PC-9 (cell line): Measurements from ENCODE around the gene GZMB. TPM values are rescaled to one million over a fixed set of nuclear protein-coding genes. Genes with fewer than 3 reads are reported as not detected.
"Not testable (repeated sequence)": the region's sequence is repeated elsewhere in the genome, so short reads cannot be mapped to it uniquely, and the experiment has no call there.

Source experiments
- BruUV-seq: library from RNA; stranded (reverse); fragments of 400-500 nt; replicated peaks from 2 replicates; lab custom pipeline; 2021; lab: Mats Ljungman, UMichigan
- CTCF ChIA-PET: fragments of 300-600 bp; sonication (Branson Sonifier 250); formaldehyde crosslinking; loops from one replicate; lab custom pipeline; 2022; ENCODE audit warnings: antibody characterized with exemption; lab: Charles Lee
- POLR2A ChIA-PET: fragments of 300-600 bp; sonication (Branson Sonifier 250); formaldehyde crosslinking; loops from one replicate; lab custom pipeline; 2022; ENCODE audit warnings: antibody characterized with exemption; ENCODE audit not compliant: unreplicated experiment; lab: Charles Lee
- DNase-seq, 2 experiments: peaks; one replicate each; pipeline versions ENCODE4 v3.0.0 to v3.0.0-alpha.2; 2015 to 2022; ENCODE audit warnings: mixed read lengths in 1 of 2
- H2AFZ ChIP-seq: fragments of 200-600 bp; sonication (generic); 2 replicates; pipeline ENCODE4 v1.8.1; 2017; ENCODE audit warnings: antibody characterized with exemption
- H3F3A ChIP-seq: fragments of 200-600 bp; sonication (generic); 2 replicates; pipeline ENCODE4 v1.8.1; 2017; ENCODE audit warnings: antibody characterized with exemption, mild to moderate bottlenecking, low read depth; ENCODE audit not compliant: insufficient read depth
- H3K27ac ChIP-seq: fragments of 200-600 bp; sonication (generic); 2 replicates; pipeline ENCODE4 v1.6.1; 2016; ENCODE audit warnings: mixed run types
- H3K27me3 ChIP-seq: fragments of 200-600 bp; sonication (generic); 2 replicates; pipeline ENCODE4 v1.6.1; 2016; ENCODE audit warnings: low read depth, mixed run types; ENCODE audit not compliant: insufficient read depth
- H3K36me3 ChIP-seq: fragments of 200-600 bp; sonication (generic); 2 replicates; pipeline ENCODE4 v1.6.1; 2016; ENCODE audit warnings: low read depth, mixed run types
- H3K4me1 ChIP-seq: fragments of 200-600 bp; sonication (generic); replicated peaks from 2 replicates; pipeline ENCODE4 v1.6.1; 2016; ENCODE audit warnings: mixed run types; ENCODE audit not compliant: insufficient read depth
- H3K4me2 ChIP-seq: fragments of 200-600 bp; sonication (generic); 2 replicates; pipeline ENCODE4 v1.6.1; 2017; ENCODE audit warnings: mixed run types
- H3K4me3 ChIP-seq: fragments of 200-600 bp; sonication (generic); 2 replicates; pipeline ENCODE4 v1.6.1; 2016; ENCODE audit warnings: mixed run types
- H3K79me2 ChIP-seq: fragments of 200-600 bp; sonication (generic); 2 replicates; pipeline ENCODE4 v1.6.1; 2017; ENCODE audit warnings: low read depth, mixed run types
- H3K9me2 ChIP-seq: fragments of 200-600 bp; sonication (generic); 2 replicates; pipeline ENCODE4 v1.8.1; 2017; ENCODE audit warnings: mild to moderate bottlenecking; ENCODE audit not compliant: insufficient read depth
- H3K9me3 ChIP-seq: fragments of 200-600 bp; sonication (generic); 2 replicates; pipeline ENCODE4 v1.8.1; 2016; ENCODE audit warnings: low read depth; ENCODE audit not compliant: insufficient read depth
- H4K20me1 ChIP-seq: fragments of 200-600 bp; sonication (generic); 2 replicates; pipeline ENCODE4 v1.8.1; 2017; ENCODE audit not compliant: insufficient read depth
- EZH2 ChIP-seq: fragments of 200-600 bp; sonication (generic); IDR thresholded peaks from 2 replicates; pipeline ENCODE4 v1.8.0; 2017; ENCODE audit warnings: antibody characterized with exemption, low read depth
- intact Hi-C: fragments of 100-400 bp; cut with micrococcal nuclease; formaldehyde crosslinking; loops from one replicate; pipeline ENCODE4 v1.10.0; 2022; ENCODE audit not compliant: unreplicated experiment
- total RNA-seq: library from RNA; stranded (reverse); gene quantifications from 2 replicates; pipeline ENCODE4 v1.2.3, GENCODE V29; 2021
- TF ChIP-seq, protein P1 (sequence below): fragments of 200-600 bp; sonication (generic); conservative IDR thresholded peaks from 2 replicates; pipeline ENCODE4 v1.6.1; 2017; ENCODE audit warnings: mixed run types, antibody characterized with exemption, mild to moderate bottlenecking, moderate library complexity

GZMB gene
- total RNA-seq, 1 experiment from 2014 or later = not detected

DNA sequence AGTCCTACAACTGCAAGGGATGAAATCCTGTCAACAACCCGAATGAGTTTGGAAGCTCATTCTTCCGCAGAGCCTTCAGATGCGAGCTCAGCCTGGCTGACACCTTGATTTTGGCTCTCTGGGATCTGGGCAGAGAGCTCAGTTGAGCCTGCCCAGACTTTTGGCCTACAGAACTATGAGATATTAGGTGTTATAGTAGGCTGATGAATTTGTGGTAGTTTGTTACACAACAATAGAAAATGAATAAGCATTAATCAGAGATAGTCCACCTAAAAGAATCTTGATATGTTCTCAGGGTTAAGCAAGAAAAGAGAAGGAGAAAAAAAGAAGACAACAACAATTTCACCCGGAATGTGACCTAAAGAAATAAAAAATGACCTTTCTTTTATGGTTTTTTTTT lies 30.4 kb upstream of the GZMB start:
- Histone ChIP-seq H3K9me2 (no peaks in the 10 kb centered on the region), H3K36me3 (no peaks in the 10 kb centered on the region), H3K9me3 (no peaks in the 10 kb centered on the region), H3K4me1 (no peaks in the 10 kb centered on the region), H3K79me2 (no peaks in the 10 kb centered on the region), H3F3A (no peaks in the 10 kb centered on the region), H3K27me3 (no peaks in the 10 kb centered on the region), H3K4me3 (no peak overlapping the region), H4K20me1 (no peaks in the 10 kb centered on the region), H2AFZ (no peak overlapping the region), H3K4me2 (no peak overlapping the region), H3K27ac (no peak overlapping the region)
- ChIA-PET CTCF (no interaction called here), POLR2A (no interaction called here)
- TF ChIP-seq EZH2 = no peak
- BruUV-seq = no TSS peak
- no peak for DNase-seq
- intact Hi-C loops = no loop called here

DNA sequence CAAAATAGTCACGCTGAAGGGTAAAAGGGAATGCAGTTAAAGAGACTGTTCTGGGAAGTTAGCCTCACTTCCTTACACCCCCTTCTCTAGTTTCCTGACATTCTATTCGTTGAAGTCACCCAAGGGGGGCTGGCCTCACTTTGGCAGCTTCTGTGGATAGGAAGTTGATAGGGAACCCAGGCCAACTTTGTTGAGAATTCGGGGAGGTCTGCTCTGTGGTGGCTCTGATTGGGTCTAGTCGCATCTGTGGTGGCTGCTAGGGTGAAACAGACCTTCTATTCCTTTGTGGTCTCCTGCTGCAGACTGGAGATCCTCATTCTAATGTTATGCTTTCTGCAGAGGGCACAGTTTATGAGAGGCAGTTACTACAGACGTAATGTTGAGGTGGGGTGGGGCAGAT lies 28.8 kb upstream of the GZMB start:
- CTCF ChIA-PET = no interaction called here
- no peaks in the 10 kb centered on the region for H3K4me1 ChIP-seq
- H3K4me3 ChIP-seq = no peak overlapping the region
- POLR2A ChIA-PET = no interaction called here
- H3K9me2 ChIP-seq = no peaks in the 10 kb centered on the region
- no TSS peak for BruUV-seq
- H3K9me3 ChIP-seq = no peaks in the 10 kb centered on the region
- H3K27ac ChIP-seq = no peak overlapping the region
- H2AFZ ChIP-seq = no peak overlapping the region
- H3F3A ChIP-seq = no peaks in the 10 kb centered on the region
- H3K36me3 ChIP-seq = no peaks in the 10 kb centered on the region
- TF ChIP-seq EZH2 = no peak
- TF ChIP-seq, protein P1, sequence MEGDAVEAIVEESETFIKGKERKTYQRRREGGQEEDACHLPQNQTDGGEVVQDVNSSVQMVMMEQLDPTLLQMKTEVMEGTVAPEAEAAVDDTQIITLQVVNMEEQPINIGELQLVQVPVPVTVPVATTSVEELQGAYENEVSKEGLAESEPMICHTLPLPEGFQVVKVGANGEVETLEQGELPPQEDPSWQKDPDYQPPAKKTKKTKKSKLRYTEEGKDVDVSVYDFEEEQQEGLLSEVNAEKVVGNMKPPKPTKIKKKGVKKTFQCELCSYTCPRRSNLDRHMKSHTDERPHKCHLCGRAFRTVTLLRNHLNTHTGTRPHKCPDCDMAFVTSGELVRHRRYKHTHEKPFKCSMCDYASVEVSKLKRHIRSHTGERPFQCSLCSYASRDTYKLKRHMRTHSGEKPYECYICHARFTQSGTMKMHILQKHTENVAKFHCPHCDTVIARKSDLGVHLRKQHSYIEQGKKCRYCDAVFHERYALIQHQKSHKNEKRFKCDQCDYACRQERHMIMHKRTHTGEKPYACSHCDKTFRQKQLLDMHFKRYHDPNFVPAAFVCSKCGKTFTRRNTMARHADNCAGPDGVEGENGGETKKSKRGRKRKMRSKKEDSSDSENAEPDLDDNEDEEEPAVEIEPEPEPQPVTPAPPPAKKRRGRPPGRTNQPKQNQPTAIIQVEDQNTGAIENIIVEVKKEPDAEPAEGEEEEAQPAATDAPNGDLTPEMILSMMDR = no peak
- no peak overlapping the region for H3K4me2 ChIP-seq
- no peaks in the 10 kb centered on the region for H4K20me1 ChIP-seq
- DNase-seq = no peak
- H3K27me3 ChIP-seq = no peaks in the 10 kb centered on the region; the same call in 1 of the 2 replicates
- intact Hi-C loops = no loop called here
- H3K79me2 ChIP-seq = no peaks in the 10 kb centered on the region

DNA sequence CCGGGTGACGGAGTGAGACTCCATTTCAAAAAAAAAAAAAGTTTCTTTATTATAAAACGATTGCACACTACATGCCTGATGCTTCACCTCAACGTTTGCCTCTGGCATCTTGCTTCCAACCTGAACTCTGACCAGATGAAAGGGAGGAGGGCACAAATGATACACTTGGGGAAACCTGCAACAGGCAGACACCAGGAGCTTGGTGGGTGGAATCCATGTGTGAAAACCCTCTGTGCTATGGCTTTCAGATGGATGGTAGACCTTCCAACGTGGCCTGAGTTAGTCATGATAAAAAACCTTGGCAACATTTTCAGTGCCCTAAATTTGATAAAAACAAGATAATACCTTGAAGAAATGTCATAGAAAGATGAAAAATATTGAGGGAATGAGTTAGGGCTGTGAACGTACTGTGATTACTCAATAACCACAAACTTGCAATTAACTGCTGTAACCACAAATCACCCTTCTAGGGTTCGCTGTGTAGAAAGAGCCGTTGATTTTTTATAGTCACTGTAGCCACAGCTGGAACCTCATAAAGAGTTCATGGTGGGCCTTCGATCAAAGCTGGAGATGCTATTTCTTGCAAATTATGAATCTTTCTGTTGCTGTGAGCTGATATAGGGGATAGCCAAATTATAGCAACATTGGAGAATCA lies 26.1 kb upstream of the GZMB start:
- no peaks in the 10 kb centered on the region for H3F3A ChIP-seq
- H4K20me1 ChIP-seq = no peaks in the 10 kb centered on the region
- no peak overlapping the region for H3K4me2 ChIP-seq
- no peak for TF ChIP-seq EZH2
- TF ChIP-seq, protein P1 = no peak
- no peak overlapping the region for H3K4me3 ChIP-seq
- no peak for DNase-seq
- no peak overlapping the region for H3K27ac ChIP-seq
- intact Hi-C loops = no loop called here
- no peaks in the 10 kb centered on the region for H3K79me2 ChIP-seq
- no peaks in the 10 kb centered on the region for H3K4me1 ChIP-seq
- H2AFZ ChIP-seq = no peak overlapping the region
- no peaks in the 10 kb centered on the region for H3K9me2 ChIP-seq
- H3K9me3 ChIP-seq = no peaks in the 10 kb centered on the region
- BruUV-seq = no TSS peak
- ChIA-PET POLR2A (no interaction called here), CTCF (no interaction called here)
- H3K36me3 ChIP-seq = no peaks in the 10 kb centered on the region
- peaks cover 8% of the 10 kb centered on the region; the same call in 1 of the 2 replicates for H3K27me3 ChIP-seq

DNA sequence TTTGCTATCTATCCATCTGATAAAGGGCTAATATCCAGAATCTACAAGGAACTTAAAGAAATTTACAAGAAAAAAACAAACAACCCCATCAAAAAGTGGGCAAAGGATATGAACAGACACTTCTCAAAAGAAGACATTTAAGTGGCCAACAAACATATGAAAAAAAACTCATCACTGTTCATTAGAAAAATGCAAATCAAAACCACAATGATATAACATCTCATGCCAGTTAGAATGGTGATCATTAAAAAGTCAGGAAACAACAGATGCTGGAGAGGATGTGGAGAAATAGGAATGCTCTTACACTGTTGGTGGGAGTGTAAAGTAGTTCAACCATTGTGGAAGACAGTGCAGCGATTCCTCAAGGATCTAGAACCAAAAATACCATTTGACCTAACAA lies 14.4 kb upstream of the GZMB start:
- H3K9me2 ChIP-seq, H3K4me3 ChIP-seq, DNase-seq, H3K27me3 ChIP-seq, H4K20me1 ChIP-seq, BruUV-seq, H3F3A ChIP-seq, intact Hi-C loops, H3K4me2 ChIP-seq, H2AFZ ChIP-seq, H3K36me3 ChIP-seq, CTCF ChIA-PET, H3K9me3 ChIP-seq, H3K27ac ChIP-seq, H3K79me2 ChIP-seq, H3K4me1 ChIP-seq, POLR2A ChIA-PET: not testable (repeated sequence)
